GM19240 (cell line): Measurements from ENCODE around the gene DFFB.
A peak's percentile ranks its signal among the peaks of the same experiment; 100 is the strongest.
"Not testable (repeated sequence)": the region's sequence is repeated elsewhere in the genome, so short reads cannot be mapped to it uniquely, and the experiment has no call there.

ENCODE experiments used
- DNase-seq: peaks from one replicate; pipeline ENCODE4 v3.0.0; 2011; ENCODE audit warnings: low spot score; ENCODE audit not compliant: insufficient read length

The DFFB gene

GRCh38 chr1:3908886-3909517 lies 51.7 kb downstream of the DFFB start:
- DNase-seq: no peak

GRCh38 chr1:3909615-3910014 lies 52.3 kb downstream of the DFFB start:
- no peak for DNase-seq

GRCh38 chr1:3910049-3910731 lies 52.9 kb downstream of the DFFB start:
- DNase-seq: no peak

- DNase-seq: peak; percentile 77
Measured at GRCh38 chr1:3910857-3911845, 53.9 kb downstream of the DFFB start.

- no peak for DNase-seq
Measured at GRCh38 chr1:3911981-3912808, 54.9 kb downstream of the DFFB start.

- DNase-seq: no peak
Measured at GRCh38 chr1:3912809-3913685, 55.8 kb downstream of the DFFB start.

- DNase-seq: no peak
Measured at GRCh38 chr1:3914331-3914851, 57.1 kb downstream of the DFFB start.

- DNase-seq: no peak
Measured at GRCh38 chr1:3914911-3915310, 57.6 kb downstream of the DFFB start.

GRCh38 chr1:3915551-3916121 lies 58.4 kb downstream of the DFFB start:
- no peak for DNase-seq

- DNase-seq: no peak
Measured at GRCh38 chr1:3917761-3918160, 60.5 kb downstream of the DFFB start.

GRCh38 chr1:3918359-3918758 lies 61.1 kb downstream of the DFFB start:
- not testable (repeated sequence) for DNase-seq

- DNase-seq: no peak
Measured at GRCh38 chr1:3918966-3919611, 61.8 kb downstream of the DFFB start.

GRCh38 chr1:3919706-3920105 lies 62.4 kb downstream of the DFFB start:
- no peak for DNase-seq

GRCh38 chr1:3921765-3922164 lies 64.5 kb downstream of the DFFB start:
- no peak for DNase-seq

- DNase-seq: no peak
Measured at GRCh38 chr1:3922201-3922725, 65.0 kb downstream of the DFFB start.

- no peak for DNase-seq
Measured at GRCh38 chr1:3922851-3923250, 65.6 kb downstream of the DFFB start.

- DNase-seq: no peak
Measured at GRCh38 chr1:3923378-3924185, 66.3 kb downstream of the DFFB start.
